GM18511 (cell line): ENCODE measurements around the gene CYTH4.
"Not testable (repeated sequence)": the region's sequence is repeated elsewhere in the genome, so short reads cannot be mapped to it uniquely, and the experiment has no call there.

Experiments
- ATAC-seq: cut with Tn5 transposase; IDR thresholded peaks from one replicate; pipeline ENCODE4 v1.9.1; 2021; ENCODE audit warnings: mild to moderate bottlenecking, moderate library complexity; ENCODE audit not compliant: unreplicated experiment

Gene CYTH4

GRCh38 chr22:37282385-37282677, at the start of gene CYTH4:
TSS of gene CYTH4 (plus strand) at chr22:37282508. CDS start at chr22:37282570, 62 bp downstream.
- ATAC-seq: peak; percentile 62

GRCh38 chr22:37233371-37233750, 48.9 kb upstream of the CYTH4 start:
- ATAC-seq: not testable (repeated sequence)

- ATAC-seq: no peak
These were observed 48.3 kb upstream of the CYTH4 start for GRCh38 chr22:37233751-37234631.

GRCh38 chr22:37234736-37235711, 47.3 kb upstream of the CYTH4 start:
- no peak for ATAC-seq

- ATAC-seq: no peak
These were observed 46.3 kb upstream of the CYTH4 start for GRCh38 chr22:37235897-37236607.

- no peak for ATAC-seq
These were observed 44.7 kb upstream of the CYTH4 start for GRCh38 chr22:37237371-37238268.

GRCh38 chr22:37239336-37240239, 42.7 kb upstream of the CYTH4 start:
- ATAC-seq: no peak

- no peak for ATAC-seq
These were observed 41.9 kb upstream of the CYTH4 start for GRCh38 chr22:37240240-37240940.

GRCh38 chr22:37240941-37241320, 41.4 kb upstream of the CYTH4 start:
- no peak for ATAC-seq

GRCh38 chr22:37241351-37242142, 40.8 kb upstream of the CYTH4 start:
- ATAC-seq: no peak

- peak; percentile 76 for ATAC-seq
These were observed 39.9 kb upstream of the CYTH4 start for GRCh38 chr22:37242395-37242918.

- peak; percentile 9 for ATAC-seq
These were observed 38.8 kb upstream of the CYTH4 start for GRCh38 chr22:37243402-37244113.

- ATAC-seq: peak; percentile 49
These were observed 38.0 kb upstream of the CYTH4 start, which contains the start of gene RAC2 for GRCh38 chr22:37244114-37244921. TSS of gene RAC2 (minus strand) at chr22:37244269. CDS start at chr22:37244148, 121 bp downstream.

GRCh38 chr22:37244922-37245722, 37.2 kb upstream of the CYTH4 start:
- no peak for ATAC-seq

GRCh38 chr22:37245740-37246139, 36.6 kb upstream of the CYTH4 start:
- no peak for ATAC-seq
